Activated CD8-positive, alpha-beta memory T cell treated with anti-CD3 and anti-CD28 coated beads for 4 hours (primary cell): ENCODE results near the gene PNPLA8.
"Not testable (repeated sequence)": the region's sequence is repeated elsewhere in the genome, so short reads cannot be mapped to it uniquely, and the experiment has no call there.

ENCODE experiments used
- DNase-seq, 2 donors: peaks; one replicate each; pipeline ENCODE4 v3.0.0-alpha.2; 2020; ENCODE audit warnings: low read depth in 2 of 2

PNPLA8 gene, protein sequence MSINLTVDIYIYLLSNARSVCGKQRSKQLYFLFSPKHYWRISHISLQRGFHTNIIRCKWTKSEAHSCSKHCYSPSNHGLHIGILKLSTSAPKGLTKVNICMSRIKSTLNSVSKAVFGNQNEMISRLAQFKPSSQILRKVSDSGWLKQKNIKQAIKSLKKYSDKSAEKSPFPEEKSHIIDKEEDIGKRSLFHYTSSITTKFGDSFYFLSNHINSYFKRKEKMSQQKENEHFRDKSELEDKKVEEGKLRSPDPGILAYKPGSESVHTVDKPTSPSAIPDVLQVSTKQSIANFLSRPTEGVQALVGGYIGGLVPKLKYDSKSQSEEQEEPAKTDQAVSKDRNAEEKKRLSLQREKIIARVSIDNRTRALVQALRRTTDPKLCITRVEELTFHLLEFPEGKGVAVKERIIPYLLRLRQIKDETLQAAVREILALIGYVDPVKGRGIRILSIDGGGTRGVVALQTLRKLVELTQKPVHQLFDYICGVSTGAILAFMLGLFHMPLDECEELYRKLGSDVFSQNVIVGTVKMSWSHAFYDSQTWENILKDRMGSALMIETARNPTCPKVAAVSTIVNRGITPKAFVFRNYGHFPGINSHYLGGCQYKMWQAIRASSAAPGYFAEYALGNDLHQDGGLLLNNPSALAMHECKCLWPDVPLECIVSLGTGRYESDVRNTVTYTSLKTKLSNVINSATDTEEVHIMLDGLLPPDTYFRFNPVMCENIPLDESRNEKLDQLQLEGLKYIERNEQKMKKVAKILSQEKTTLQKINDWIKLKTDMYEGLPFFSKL

DNA sequence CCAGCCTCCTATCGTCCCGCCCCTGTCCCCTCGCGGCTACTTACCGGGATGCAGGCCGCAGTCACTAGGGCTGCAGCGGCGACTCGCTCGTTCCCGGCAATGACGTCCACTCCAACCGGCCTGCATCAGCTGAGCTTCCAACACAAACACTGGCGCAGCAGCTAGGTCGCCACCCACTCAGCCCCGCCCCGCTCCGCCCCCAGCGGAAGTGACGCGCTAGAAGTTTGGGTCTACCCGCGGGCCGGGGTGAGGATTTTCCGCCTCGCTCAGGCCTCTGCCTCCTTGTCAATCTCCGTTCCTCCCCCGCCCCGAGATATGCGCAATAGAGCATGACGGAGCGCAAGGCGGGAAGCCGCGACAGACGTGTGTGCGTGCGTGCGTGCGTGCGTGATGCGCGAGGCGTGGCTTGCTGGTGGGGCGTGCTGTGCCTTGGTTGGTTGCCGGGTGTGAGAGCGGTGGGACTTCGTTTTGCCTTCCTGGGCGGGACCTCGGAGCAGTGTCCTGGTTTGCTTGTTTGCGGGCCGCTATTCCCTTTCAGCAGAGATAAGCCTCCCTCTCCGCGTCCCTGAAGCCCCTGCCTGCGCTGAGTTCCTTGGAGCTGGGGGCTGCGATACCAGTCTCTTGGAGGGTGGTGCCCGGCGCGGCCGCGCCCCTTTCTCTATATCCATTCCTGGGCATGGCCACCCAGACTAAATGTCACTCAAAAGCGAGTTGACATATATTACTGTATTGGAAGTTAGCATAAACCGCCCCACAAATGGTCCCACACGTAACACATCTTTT, at the start of gene PNPLA8:
Gene PNPLA8 (minus strand): TSS at position 151 of the 783 bp plus-strand sequence. CDS start 10,644 bp downstream, outside the sequence.
- DNase-seq = peak; percentile 100

DNA sequence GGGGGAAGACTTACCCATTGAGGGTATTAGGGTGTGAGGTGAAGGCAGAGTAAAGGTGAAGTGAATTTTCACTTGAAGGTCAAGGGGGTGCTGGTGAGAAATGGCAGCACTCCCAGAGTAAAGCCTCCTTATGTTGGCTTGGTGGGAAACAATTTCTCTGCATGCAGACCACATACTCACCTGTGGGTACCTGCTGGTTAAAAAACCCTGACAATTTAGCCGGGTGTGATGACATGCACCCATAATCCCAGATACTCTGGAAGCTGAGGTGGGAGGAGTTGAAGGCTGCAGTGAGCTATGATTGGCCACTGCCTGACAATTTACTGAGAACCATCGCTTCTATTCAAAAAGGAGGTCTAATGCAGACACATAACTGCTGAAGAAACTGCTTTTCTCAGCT, 49.2 kb upstream of the PNPLA8 start:
- DNase-seq = no peak

DNA sequence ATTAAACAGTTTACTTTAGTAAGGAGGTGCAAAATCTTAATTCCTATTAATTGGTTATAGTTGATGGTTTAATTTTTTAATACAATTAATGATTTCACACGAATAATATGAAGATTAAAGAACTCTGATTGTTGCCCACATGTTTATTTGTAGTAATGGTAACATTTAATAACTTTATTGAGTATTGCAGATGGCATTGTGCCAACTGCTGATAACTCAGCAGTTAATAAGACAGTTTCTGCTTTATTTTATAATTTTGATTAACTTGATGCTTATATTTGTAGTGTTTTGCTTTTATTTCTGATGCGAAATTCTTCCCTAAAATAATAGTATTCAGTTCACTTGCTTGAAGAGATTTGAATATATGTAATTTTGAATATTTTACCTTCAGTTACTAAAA, 46.5 kb upstream of the PNPLA8 start:
- no peak for DNase-seq

DNA sequence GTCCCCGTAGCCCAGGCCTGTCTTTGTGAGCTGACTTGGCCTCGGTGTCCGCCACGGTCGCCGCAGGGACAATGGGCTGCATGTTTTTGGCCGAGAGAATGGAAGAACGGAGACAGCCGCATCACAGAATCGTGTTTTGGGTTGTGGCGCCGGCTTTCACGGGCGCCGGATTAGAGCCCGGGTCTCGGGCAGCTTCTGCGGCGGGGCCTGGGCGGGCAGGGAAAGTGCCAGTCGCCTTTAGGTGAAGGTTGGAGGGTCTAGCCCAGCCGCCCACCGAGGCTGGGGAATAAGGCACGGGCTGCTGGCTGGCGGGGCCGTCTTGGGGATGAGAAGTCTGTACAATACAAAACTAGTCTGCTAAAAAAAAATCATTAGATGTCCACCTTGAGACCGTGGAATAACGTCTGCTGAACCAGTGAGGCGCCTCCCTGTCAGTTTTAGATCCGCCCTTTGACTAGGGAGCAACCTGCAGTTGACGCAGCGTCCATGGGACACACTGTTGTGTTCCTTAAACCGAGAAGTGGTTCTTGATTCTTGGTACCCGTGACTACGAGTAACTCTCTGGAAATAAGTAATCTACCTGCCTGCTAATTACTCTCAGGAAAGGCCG, 44.3 kb upstream of the PNPLA8 start:
- peak in 1 of 2 donors; percentile 13 for DNase-seq

DNA sequence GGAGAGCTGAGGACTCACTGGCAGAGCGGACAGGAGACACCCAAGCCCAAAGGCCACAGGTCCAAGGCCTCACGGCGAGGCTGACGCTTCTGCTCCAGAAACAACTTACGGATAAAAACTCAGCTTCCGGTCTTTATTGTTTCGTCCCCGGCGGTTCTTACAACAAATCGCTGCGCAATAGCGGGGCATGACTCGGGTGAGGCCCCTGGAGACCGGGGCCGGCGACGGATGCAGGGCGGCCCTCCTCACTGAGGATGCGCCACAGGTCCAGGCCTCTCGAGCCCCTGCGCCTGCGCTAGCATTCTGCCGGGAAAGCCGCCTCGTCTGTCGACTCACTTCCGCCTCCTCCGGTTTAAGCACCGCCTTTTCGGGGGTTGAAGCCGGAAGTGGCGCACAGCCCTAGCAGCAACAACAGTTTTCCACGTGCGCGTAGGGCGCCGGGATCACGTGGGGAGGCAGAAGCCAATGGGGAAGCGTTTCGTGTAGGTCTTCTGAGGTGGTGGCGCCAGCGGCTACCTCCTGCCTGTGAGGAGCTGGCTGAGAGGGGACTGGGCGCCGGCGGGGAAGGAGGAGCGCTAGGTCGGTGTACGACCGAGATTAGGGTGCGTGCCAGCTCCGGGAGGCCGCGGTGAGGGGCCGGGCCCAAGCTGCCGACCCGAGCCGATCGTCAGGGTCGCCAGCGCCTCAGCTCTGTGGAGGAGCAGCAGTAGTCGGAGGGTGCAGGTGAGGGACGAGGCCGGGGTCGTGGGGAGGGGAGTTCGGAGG, 43.6 kb upstream of the PNPLA8 start, which contains the start of the genes DNAJB9 and THAP5:
Gene DNAJB9 (plus strand): TSS at position 494 of the 765 bp plus-strand sequence. CDS start 1,853 bp downstream, outside the sequence.
Gene THAP5 (minus strand): TSS at position 326 of the 765 bp plus-strand sequence. CDS start 137 bp downstream, at position 189.
- DNase-seq = peak; percentile 98 to 99

DNA sequence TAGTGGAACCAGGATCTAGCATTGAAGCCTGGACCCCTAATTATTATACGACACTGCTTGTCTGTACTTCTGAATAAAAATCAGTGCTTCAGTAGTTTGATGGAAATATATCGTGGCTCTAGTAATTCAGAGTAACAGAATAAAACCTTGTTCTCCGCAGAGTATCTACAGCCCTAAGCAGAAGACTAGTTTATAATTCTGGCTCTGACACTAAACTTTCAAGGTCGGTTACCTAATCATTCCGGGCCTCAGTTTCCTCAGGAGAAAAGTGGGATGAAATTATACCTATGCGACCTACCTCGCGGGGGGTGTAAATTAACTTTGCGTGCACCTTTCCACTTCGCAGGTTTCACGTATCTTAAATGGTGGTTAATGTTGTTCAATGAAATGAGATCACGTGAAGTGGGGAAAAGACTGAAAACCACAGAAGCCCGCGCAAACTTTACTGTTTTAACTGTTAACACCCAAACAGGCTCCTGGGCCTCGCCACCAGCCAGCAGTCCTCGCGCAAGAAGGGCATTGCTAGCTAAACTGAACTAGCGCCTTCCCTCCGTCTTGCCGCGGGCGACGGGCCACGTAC, 43.0 kb upstream of the PNPLA8 start:
- no peak for DNase-seq

DNA sequence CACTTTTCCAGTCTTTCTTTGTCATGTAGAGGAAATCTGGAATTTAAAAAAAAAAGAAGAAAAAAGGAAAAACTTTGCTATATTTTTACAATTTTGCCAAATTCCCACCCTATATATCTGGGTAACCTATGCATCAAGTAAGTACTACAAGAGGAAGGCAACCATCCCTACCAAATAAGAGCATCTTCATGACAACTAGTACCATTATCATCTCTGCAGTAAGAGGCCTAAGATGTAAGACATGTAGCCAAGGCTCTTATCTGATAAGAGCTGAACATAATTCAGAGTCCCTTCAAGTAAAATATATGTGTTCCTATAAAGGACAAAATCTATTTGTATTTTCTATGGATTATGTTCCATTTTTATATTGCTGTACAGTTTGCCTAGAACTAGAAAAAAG, 40.1 kb upstream of the PNPLA8 start:
- DNase-seq = no peak

DNA sequence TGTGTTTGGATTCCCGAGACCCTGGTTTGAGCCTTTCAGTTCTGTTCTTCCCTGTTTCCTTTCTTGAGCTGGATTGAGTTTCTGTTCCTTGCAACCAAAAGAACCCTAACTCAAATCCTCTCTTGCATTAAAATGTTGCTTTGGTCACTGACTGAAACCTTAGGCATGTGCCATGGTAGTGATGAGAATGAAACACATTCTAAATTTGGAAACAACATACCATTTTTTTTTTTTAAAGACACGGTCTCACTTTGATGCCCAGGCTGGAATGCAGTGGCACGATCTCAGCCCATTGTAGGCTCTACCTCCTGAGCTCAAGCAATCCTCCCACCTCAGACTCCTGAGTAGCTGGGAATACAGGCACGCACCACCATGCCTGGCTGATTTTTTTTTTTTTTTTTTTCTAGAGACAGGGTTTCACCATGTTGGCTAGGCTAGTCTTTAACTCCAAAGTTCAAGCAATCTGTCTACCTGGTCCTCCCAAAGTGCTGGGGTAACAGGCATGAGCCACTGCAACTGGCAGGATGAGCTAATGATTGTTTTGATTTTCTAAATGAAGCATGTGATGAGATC, 35.2 kb upstream of the PNPLA8 start:
- no peak for DNase-seq

DNA sequence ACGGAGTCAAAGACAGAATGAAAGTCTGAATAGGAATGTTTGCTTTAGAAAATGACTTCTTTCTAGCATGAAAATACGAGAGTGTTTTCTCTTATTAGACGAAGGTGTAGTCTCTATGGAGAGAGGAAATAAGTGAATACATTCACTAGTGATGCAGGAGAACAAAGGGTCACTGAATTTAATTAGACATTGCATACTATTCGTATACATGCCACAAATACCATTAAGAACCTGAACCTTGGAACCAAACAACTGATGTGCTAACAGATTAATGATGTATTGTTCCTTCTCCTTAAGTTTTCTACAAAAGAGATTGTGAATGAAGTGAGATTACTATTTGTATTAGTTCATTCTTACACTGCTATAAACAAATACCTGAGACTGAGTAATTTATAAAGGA, 33.3 kb upstream of the PNPLA8 start:
- no peak for DNase-seq

DNA sequence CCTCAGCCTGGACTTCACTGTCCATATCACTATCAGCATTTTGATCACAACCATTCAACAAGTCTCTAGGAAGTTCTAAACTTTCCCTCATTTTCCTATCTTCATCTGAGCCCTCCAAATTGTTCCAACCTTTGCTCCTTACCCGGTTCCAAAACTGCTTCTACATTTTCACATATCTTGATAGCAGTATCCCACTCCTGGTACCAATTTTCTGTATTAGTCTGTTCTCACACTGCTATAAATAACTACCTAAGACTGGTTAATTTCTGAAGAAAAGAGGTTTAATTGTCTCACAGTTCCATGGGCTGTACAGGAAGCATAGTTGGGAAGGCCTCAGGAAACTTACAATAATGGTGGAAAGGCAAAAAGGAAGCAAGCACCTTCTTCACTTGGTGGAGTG, 31.7 kb upstream of the PNPLA8 start:
- DNase-seq = no peak

DNA sequence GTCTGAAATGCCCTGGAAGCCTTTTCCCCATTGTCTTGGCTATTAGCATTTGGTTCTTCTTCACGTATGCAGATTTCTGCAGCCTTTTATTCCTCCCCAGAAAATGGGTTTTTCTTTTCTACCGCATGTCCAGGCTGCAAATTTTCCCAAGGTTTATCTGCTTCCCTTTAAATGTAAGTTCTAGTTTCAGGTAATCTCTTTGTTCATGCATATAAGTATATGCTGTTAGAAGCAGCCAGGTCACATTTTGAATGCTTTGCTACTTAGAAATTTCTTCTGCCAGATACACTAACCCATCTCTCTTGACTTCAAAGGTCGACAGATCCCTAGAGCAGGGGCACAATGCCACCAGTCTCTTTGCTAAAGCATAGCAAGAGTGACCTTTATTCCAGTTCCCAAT, 31.3 kb upstream of the PNPLA8 start:
- DNase-seq = no peak

DNA sequence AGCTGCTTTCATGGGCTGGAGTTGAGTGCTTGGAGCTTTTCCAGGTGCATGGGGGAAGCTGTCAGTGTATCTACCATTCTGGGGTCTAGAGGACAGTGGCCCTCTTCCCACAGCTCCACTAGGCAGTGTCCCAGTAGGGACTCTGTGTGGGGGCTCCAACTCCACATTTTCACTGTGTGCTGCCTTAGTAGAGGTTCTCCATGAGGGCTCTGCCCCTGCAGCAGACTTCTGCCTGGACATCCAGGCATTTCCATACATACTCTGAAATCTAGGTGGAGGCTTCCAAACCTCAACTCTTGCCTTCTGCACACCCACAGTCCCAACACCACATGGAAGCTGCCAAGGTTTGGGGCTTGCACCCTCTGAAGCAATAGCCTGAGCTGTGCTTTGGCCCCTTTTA, 30.7 kb upstream of the PNPLA8 start:
- DNase-seq = not testable (repeated sequence)

DNA sequence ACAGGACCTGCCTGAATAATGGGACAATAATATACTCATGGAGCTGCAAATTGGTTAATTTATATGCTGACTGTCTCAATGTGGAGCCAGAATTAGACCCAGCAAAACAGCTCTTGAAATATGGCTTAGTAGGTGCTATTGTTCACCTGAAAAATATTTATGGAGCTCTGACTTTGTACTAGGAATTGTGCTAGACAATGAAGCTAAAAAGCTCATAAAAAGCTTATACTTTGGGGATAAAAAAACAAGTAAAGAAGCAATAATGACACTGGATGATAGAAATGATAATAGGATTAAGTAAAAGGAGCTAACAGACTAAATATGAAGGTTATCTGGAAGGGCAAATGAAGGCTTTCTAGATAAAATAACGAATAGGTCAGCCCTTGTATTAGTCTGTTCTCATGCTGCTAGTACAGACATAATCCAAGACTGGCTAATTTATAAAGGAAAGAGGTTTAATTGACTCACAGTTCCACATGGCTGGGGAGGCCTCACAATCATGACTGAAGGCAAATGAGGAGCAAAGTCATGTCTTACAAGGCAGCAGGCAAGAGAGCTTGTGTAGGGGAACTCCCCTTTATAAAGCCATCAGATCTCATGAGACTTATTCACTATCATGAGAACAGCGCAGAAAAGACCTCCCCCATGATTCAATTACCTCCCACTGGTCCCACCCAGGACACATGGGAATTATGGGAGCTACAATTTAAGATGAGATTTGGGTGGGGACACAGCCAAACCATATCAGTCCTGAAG, 22.4 kb upstream of the PNPLA8 start:
- not testable (repeated sequence) for DNase-seq

DNA sequence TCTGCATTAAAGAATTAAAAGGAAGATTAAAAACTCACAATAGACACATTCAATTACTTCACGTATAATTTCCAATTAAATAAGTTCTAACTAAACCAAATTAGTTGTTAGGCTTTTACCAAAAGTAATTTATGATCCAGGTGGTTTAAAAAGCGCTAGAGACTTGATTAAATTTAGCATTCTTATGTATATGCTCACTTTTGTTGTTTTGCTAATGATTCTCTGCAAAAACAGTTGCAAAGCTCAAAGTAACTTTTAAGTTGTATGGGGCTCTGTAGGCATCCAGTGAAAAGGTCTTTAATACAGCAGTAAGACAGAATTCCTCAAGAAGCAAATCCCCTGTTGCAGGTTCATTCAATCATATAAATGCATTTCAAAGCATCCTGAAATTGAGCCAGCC, 15.5 kb upstream of the PNPLA8 start:
- DNase-seq = no peak

DNA sequence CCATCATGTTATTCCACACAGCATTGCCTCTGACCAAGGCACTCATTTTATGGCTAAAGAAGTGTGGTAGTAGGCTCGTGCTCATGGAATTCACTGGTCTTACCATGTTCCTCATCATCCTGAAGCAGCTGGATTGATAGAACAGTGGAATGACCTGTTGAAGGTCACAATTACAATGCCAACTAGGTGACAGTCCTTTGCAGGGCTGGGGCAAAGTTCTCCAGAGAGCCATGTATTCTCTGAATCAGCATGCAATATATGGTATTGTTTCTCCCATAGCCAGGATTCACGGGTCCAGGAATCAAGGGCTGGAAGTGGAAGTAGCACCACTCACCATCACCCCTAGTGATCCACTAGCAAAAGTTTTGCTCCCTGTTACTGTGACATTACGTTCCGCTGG, 12.8 kb upstream of the PNPLA8 start:
- DNase-seq = not testable (repeated sequence)

DNA sequence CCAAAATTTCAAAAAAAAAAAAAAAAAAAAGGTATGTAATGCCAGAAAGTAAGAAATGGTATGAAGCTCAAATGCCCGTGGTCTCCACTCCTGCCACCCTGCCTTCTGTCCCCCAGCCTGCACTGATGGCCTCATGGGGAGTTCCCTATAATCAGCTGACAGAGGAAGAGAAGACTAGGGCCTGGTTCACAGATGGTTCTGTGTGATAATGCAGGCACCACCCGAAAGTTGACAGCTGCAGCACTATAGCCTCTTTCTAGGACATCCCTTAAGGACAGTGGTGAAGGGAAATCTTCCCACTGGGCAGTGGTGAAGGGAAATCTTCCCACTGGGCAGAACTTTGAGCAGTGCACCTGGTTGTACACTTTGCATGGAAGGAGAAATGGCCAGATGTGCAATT, 12.3 kb upstream of the PNPLA8 start:
- DNase-seq = not testable (repeated sequence)

DNA sequence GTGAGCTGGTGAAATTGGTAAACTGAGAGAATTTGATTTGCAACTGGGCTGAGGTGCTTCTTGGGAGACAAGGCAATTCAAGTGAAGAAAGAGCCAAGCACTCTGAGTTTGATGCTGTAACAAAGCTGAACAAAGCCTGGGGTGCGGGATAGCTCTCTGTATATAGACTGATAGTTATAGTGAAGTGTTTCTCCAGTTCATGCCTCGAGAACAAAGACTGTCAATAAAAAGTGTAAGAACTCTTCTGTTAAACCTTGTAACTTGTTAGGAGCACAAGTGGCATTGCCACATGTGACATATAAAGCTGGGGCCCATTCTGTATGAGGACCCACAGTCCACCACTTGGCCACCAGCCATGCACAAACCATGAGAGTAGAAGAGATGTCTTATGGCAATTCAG, 11.3 kb upstream of the PNPLA8 start:
- no peak for DNase-seq

DNA sequence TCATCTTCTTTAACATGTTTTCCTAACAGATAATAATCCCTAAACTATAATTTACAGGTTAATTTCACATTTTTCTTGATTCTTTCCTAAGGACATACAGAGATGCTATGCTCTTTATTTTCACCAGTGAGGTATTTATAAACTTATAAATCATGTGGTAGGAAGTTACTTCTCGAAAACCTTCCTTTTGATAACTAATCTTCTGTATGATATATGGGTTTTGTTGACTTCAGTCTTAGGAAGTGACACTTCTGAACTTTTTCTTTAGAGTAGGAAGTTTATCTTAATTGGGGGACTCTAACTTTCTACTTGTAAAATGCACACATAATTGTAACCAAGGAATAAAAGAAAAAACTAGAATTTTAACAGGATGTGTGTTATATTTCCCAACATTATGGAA, 9.8 kb upstream of the PNPLA8 start:
- DNase-seq = no peak

DNA sequence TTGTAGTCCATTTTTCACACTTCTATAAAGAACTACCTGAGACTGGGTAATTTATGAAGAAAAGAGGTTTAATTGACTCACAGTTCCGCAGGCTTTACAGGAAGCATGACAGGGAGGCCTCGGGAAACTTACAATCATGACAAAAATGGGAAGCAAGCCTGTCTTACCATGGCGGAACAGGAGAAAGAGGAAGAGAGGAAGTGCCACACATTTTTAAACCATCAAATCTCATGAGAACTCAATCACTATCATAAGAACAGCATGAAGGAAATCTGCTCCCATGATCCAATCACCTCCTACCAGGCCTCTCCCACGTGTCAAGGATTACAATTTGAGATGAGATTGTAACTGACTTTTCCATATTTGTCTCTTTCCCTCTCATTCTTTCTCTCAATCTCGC, 9.3 kb upstream of the PNPLA8 start:
- no peak for DNase-seq
